ENCODE results near the gene MT1X. TPM values are rescaled to one million over a fixed set of nuclear protein-coding genes. Genes with fewer than 3 reads are reported as not detected.
"Not testable (repeated sequence)": the region's sequence is repeated elsewhere in the genome, so short reads cannot be mapped to it uniquely, and the experiment has no call there.

MT1X gene
- total RNA-seq, 1 donor from 2014 or later = 19.6 TPM

DNA sequence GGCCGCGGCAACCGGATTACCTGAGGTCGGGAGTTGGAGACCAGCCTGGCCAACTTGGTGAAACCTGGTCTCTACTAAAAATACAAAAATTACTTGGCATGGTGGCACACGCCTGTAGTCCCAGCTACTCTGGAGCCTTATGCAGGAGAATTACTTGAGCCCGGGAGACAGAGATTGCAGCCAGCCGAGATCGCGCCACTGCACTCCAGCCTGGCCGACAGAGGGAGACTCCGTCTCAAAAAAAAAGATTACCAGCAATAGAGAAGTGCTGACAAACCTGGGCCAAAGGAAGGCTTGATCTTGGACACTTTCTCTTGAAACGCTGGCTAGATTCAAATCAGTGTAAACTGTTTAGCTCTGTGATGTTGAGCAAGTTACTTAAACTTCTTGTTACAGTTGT is 8.3 kb upstream of the MT1X start:
- Histone ChIP-seq H3K27me3 (ENCODE audit: control insufficient read depth, insufficient read depth, low read length) (peaks cover 32% of the 10 kb centered on the region), H3K4me3 (ENCODE audit: low read depth, low read length) (no peak overlapping the region)
- DNase-seq (ENCODE audit: low read depth) = no peak

DNA sequence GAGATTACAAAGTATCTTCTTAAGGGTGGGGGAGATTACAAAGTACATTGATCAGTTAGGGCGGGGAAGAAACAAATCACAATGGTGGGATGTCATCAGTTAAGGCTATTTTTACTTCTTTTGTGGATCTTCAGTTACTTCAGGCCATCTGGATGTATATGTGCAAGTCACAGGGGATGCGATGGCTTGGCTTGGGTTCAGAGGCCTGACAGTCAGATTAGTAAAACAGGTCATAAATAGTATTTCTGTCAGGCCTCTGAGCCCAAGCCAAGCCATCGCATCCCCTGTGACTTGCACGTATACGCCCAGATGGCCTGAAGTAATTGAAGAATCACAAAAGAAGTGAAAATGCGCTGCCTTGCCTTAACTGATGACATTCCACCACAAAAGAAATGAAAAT is 7.7 kb upstream of the MT1X start:
- not testable (repeated sequence) for H3K36me3 ChIP-seq (ENCODE audit: control insufficient read depth, insufficient read depth, low read length); DNase-seq (ENCODE audit: low read depth); H3K4me3 ChIP-seq (ENCODE audit: low read depth, low read length)
- H3K27me3 ChIP-seq (ENCODE audit: control insufficient read depth, insufficient read depth, low read length) = peaks cover 26% of the 10 kb centered on the region

More for the DNA sequence above, 8.3 kb upstream of the MT1X start:
- TF ChIP-seq, protein P1, sequence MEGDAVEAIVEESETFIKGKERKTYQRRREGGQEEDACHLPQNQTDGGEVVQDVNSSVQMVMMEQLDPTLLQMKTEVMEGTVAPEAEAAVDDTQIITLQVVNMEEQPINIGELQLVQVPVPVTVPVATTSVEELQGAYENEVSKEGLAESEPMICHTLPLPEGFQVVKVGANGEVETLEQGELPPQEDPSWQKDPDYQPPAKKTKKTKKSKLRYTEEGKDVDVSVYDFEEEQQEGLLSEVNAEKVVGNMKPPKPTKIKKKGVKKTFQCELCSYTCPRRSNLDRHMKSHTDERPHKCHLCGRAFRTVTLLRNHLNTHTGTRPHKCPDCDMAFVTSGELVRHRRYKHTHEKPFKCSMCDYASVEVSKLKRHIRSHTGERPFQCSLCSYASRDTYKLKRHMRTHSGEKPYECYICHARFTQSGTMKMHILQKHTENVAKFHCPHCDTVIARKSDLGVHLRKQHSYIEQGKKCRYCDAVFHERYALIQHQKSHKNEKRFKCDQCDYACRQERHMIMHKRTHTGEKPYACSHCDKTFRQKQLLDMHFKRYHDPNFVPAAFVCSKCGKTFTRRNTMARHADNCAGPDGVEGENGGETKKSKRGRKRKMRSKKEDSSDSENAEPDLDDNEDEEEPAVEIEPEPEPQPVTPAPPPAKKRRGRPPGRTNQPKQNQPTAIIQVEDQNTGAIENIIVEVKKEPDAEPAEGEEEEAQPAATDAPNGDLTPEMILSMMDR (IDR thresholded peaks at IDR 0.05; ENCODE audit: insufficient read depth, low read length, poor library complexity, severe bottlenecking) = peak; percentile 69
- H3K36me3 ChIP-seq (ENCODE audit: control insufficient read depth, insufficient read depth, low read length) = no peaks in the 10 kb centered on the region

DNA sequence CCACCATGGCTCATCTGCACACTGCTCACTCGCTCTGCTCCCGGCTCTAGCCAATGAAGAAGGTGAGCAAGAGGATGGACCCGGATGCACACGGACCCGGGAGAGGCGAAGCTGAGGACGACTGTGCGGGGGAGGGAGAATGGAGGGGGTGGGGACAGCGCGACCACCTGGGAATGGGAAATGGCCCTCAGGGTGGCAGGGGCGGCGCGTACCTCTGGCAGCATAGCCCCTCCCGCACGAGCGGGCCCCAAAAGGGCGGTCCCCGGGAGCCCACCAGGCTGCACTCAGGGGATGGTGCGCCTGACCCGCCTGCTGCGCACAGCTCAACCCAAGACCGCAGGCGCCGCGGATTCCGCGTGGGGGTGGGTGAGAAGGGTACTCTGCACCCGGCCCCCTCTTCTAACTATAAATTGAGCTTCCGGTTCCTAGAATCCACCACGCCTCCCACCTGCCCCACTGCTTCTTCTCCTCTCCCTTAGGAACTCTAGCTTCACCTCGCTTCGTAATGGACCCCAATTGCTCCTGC is 6.5 kb upstream of the MT1X start:
- DNase-seq (ENCODE audit: low read depth) = no peak
- peaks cover 14% of the 10 kb centered on the region for H3K27me3 ChIP-seq (ENCODE audit: control insufficient read depth, insufficient read depth, low read length)
- H3K36me3 ChIP-seq (ENCODE audit: control insufficient read depth, insufficient read depth, low read length) = no peaks in the 10 kb centered on the region
- TF ChIP-seq, protein P1 (IDR thresholded peaks at IDR 0.05; ENCODE audit: insufficient read depth, low read length, poor library complexity, severe bottlenecking) = no peak
- peak overlapping the region; percentile 28 for H3K4me3 ChIP-seq (ENCODE audit: low read depth, low read length)

DNA sequence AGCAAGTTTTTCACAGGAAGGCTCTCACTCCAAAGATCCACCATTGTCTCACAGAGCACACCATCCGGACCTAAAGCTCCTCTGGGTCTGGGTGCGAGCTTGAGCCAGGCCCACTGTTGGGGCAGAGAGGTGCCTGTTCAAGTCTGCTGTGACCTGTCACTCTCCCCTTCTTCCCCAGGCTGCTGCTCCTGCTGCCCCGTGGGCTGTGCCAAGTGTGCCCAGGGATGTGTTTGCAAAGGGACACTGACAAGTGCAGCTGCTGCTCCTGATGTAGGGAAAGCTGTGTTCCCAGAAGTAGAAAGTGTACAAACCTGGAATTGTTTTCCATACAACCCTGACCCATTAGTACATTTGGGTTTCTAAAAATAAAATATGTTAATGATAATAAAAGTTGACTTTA is 4.8 kb upstream of the MT1X start:
- no peak for DNase-seq (ENCODE audit: low read depth)

DNA sequence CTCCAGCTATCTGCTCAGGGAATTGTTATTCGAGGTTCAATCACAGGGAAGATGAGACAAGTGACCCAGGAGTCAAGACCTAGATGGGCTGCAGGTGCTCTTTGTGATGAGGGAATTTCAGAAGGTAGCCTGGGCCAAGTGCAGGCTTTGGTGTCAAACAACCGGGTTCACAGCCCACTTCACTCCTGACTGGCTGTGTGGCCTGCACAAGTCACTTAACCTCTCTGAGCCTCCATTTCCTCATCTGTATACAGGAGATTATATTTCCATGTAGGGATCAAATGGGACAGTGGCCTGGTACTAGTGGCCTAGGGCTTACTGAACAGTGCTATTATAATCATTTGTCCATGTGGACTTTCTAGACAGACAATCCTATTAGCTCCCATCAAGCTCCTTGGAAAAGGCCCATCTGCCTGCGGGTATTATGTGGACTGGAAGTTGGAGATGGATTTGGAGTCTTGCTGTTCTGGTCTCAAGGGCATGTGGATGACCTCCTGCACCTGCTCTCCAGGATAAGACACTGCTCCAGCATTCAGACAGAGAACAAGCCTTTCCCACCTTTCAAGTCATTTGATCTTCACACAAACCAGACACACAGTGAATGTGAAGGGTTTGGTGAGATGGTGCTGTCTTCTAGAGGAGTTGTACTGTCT is 3.1 kb upstream of the MT1X start:
- H3K4me3 ChIP-seq (ENCODE audit: low read depth, low read length) = no peak overlapping the region
- TF ChIP-seq, protein P1 (IDR thresholded peaks at IDR 0.05; ENCODE audit: insufficient read depth, low read length, poor library complexity, severe bottlenecking) = no peak
- peaks cover 13% of the 10 kb centered on the region for H3K27me3 ChIP-seq (ENCODE audit: control insufficient read depth, insufficient read depth, low read length)
- DNase-seq (ENCODE audit: low read depth) = no peak
- no peaks in the 10 kb centered on the region for H3K36me3 ChIP-seq (ENCODE audit: control insufficient read depth, insufficient read depth, low read length)

More for the DNA sequence above, 4.8 kb upstream of the MT1X start:
- Histone ChIP-seq H3K4me3 (ENCODE audit: low read depth, low read length) (no peak overlapping the region), H3K27me3 (ENCODE audit: control insufficient read depth, insufficient read depth, low read length) (peaks cover 13% of the 10 kb centered on the region), H3K36me3 (ENCODE audit: control insufficient read depth, insufficient read depth, low read length) (no peaks in the 10 kb centered on the region)
- TF ChIP-seq, protein P1 (IDR thresholded peaks at IDR 0.05; ENCODE audit: insufficient read depth, low read length, poor library complexity, severe bottlenecking) = no peak

DNA sequence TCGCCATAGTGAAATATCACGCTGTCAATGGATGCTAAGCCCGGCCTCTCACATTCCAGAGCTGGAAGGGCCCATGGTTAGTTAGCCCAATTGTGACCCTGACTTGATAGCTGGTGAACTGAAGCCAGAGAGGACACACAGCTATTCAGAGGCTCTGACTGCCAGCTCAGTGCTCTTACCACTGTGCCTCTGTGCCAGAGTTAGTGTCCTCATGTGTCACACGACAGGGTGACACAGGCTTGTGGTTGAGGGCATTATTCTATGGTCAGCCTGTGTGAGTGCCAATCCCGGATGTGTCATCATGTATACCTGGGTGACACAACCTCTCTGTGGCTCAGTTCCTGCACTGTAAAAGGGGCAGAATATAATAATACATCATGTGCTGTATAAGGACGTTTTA is 2.5 kb upstream of the MT1X start:
- peaks cover 13% of the 10 kb centered on the region for H3K27me3 ChIP-seq (ENCODE audit: control insufficient read depth, insufficient read depth, low read length)
- no peaks in the 10 kb centered on the region for H3K36me3 ChIP-seq (ENCODE audit: control insufficient read depth, insufficient read depth, low read length)
- TF ChIP-seq, protein P1 (IDR thresholded peaks at IDR 0.05; ENCODE audit: insufficient read depth, low read length, poor library complexity, severe bottlenecking) = no peak
- H3K4me3 ChIP-seq (ENCODE audit: low read depth, low read length) = no peak overlapping the region
- no peak for DNase-seq (ENCODE audit: low read depth)
